ENCODE results near the gene HACD3.
"Not testable (repeated sequence)": the region's sequence is repeated elsewhere in the genome, so short reads cannot be mapped to it uniquely, and the experiment has no call there.

HACD3 gene

GRCh38 chr15:65550681-65551098, 20.4 kb downstream of the HACD3 start:
- peak overlapping the region; percentile 13 for H3K27ac ChIP-seq (ENCODE audit: low read depth, low read length)

GRCh38 chr15:65551183-65551582, 20.9 kb downstream of the HACD3 start:
- Histone ChIP-seq H3K9ac (ENCODE audit: low read depth, low read length) (no peak overlapping the region), H3K27ac (ENCODE audit: low read depth, low read length) (no peak overlapping the region), H3K4me1 (ENCODE audit: control insufficient read depth, insufficient read depth, low read length) (peaks cover 7% of the 10 kb centered on the region), H3K27me3 (ENCODE audit: control insufficient read depth, insufficient read depth, low read length) (no peaks in the 10 kb centered on the region), H3K36me3 (ENCODE audit: control insufficient read depth, insufficient read depth, low read length) (peaks cover 28% of the 10 kb centered on the region), H3K4me3 (ENCODE audit: low read depth, low read length) (no peak overlapping the region), H3K9me3 (ENCODE audit: control insufficient read depth, insufficient read depth, low read length) (no peaks in the 10 kb centered on the region)

More at GRCh38 chr15:65550681-65551098, 20.4 kb downstream of the HACD3 start:
- H3K4me1 ChIP-seq (ENCODE audit: control insufficient read depth, insufficient read depth, low read length), result peaks cover 7% of the 10 kb centered on the region
- no peak overlapping the region for H3K9ac ChIP-seq (ENCODE audit: low read depth, low read length)
- no peaks in the 10 kb centered on the region for H3K9me3 ChIP-seq (ENCODE audit: control insufficient read depth, insufficient read depth, low read length)
- no peak overlapping the region for H3K4me3 ChIP-seq (ENCODE audit: low read depth, low read length)
- H3K36me3 ChIP-seq (ENCODE audit: control insufficient read depth, insufficient read depth, low read length), result peaks cover 23% of the 10 kb centered on the region
- no peaks in the 10 kb centered on the region for H3K27me3 ChIP-seq (ENCODE audit: control insufficient read depth, insufficient read depth, low read length)

- not testable (repeated sequence) for H3K9ac ChIP-seq (ENCODE audit: low read depth, low read length); H3K9me3 ChIP-seq (ENCODE audit: control insufficient read depth, insufficient read depth, low read length); H3K27me3 ChIP-seq (ENCODE audit: control insufficient read depth, insufficient read depth, low read length); H3K4me1 ChIP-seq (ENCODE audit: control insufficient read depth, insufficient read depth, low read length); H3K27ac ChIP-seq (ENCODE audit: low read depth, low read length); H3K4me3 ChIP-seq (ENCODE audit: low read depth, low read length)
- H3K36me3 ChIP-seq (ENCODE audit: control insufficient read depth, insufficient read depth, low read length), result peaks cover 44% of the 10 kb centered on the region
Observed at GRCh38 chr15:65552851-65553250, 22.6 kb downstream of the HACD3 start.

- no peak overlapping the region for H3K4me3 ChIP-seq (ENCODE audit: low read depth, low read length)
- H3K9me3 ChIP-seq (ENCODE audit: control insufficient read depth, insufficient read depth, low read length), result no peaks in the 10 kb centered on the region
- H3K36me3 ChIP-seq (ENCODE audit: control insufficient read depth, insufficient read depth, low read length), result peaks cover 53% of the 10 kb centered on the region
Observed at GRCh38 chr15:65553691-65554090, 23.4 kb downstream of the HACD3 start.

GRCh38 chr15:65556622-65557021, 26.4 kb downstream of the HACD3 start:
- peaks cover 80% of the 10 kb centered on the region for H3K36me3 ChIP-seq (ENCODE audit: control insufficient read depth, insufficient read depth, low read length)
- H3K27ac ChIP-seq (ENCODE audit: low read depth, low read length), result no peak overlapping the region
- H3K27me3 ChIP-seq (ENCODE audit: control insufficient read depth, insufficient read depth, low read length), result no peaks in the 10 kb centered on the region
- no peak overlapping the region for H3K4me3 ChIP-seq (ENCODE audit: low read depth, low read length)
- H3K9ac ChIP-seq (ENCODE audit: low read depth, low read length), result no peak overlapping the region
- H3K4me1 ChIP-seq (ENCODE audit: control insufficient read depth, insufficient read depth, low read length), result no peaks in the 10 kb centered on the region
- H3K9me3 ChIP-seq (ENCODE audit: control insufficient read depth, insufficient read depth, low read length), result no peaks in the 10 kb centered on the region

More at GRCh38 chr15:65553691-65554090, 23.4 kb downstream of the HACD3 start:
- Histone ChIP-seq H3K27ac (ENCODE audit: low read depth, low read length) (no peak overlapping the region), H3K27me3 (ENCODE audit: control insufficient read depth, insufficient read depth, low read length) (no peaks in the 10 kb centered on the region), H3K9ac (ENCODE audit: low read depth, low read length) (no peak overlapping the region), H3K4me1 (ENCODE audit: control insufficient read depth, insufficient read depth, low read length) (peaks cover 7% of the 10 kb centered on the region)

GRCh38 chr15:65558336-65558735, 28.1 kb downstream of the HACD3 start:
- no peak overlapping the region for H3K4me3 ChIP-seq (ENCODE audit: low read depth, low read length)
- no peak overlapping the region for H3K9ac ChIP-seq (ENCODE audit: low read depth, low read length)
- H3K4me1 ChIP-seq (ENCODE audit: control insufficient read depth, insufficient read depth, low read length), result no peaks in the 10 kb centered on the region
- H3K27me3 ChIP-seq (ENCODE audit: control insufficient read depth, insufficient read depth, low read length), result no peaks in the 10 kb centered on the region
- no peak overlapping the region for H3K27ac ChIP-seq (ENCODE audit: low read depth, low read length)
- H3K9me3 ChIP-seq (ENCODE audit: control insufficient read depth, insufficient read depth, low read length), result no peaks in the 10 kb centered on the region
- H3K36me3 ChIP-seq (ENCODE audit: control insufficient read depth, insufficient read depth, low read length), result peaks cover 95% of the 10 kb centered on the region

GRCh38 chr15:65558997-65559760, 28.9 kb downstream of the HACD3 start:
- H3K27ac ChIP-seq (ENCODE audit: low read depth, low read length), result no peak overlapping the region
- peaks cover 94% of the 10 kb centered on the region for H3K36me3 ChIP-seq (ENCODE audit: control insufficient read depth, insufficient read depth, low read length)
- no peak overlapping the region for H3K9ac ChIP-seq (ENCODE audit: low read depth, low read length)
- H3K4me3 ChIP-seq (ENCODE audit: low read depth, low read length), result no peak overlapping the region
- H3K9me3 ChIP-seq (ENCODE audit: control insufficient read depth, insufficient read depth, low read length), result no peaks in the 10 kb centered on the region
- no peaks in the 10 kb centered on the region for H3K27me3 ChIP-seq (ENCODE audit: control insufficient read depth, insufficient read depth, low read length)
- no peaks in the 10 kb centered on the region for H3K4me1 ChIP-seq (ENCODE audit: control insufficient read depth, insufficient read depth, low read length)

GRCh38 chr15:65559941-65560340, 29.7 kb downstream of the HACD3 start:
- H3K36me3 ChIP-seq (ENCODE audit: control insufficient read depth, insufficient read depth, low read length), result peaks cover 96% of the 10 kb centered on the region
- H3K4me1 ChIP-seq (ENCODE audit: control insufficient read depth, insufficient read depth, low read length), result no peaks in the 10 kb centered on the region
- no peak overlapping the region for H3K4me3 ChIP-seq (ENCODE audit: low read depth, low read length)
- H3K27ac ChIP-seq (ENCODE audit: low read depth, low read length), result no peak overlapping the region
- no peaks in the 10 kb centered on the region for H3K27me3 ChIP-seq (ENCODE audit: control insufficient read depth, insufficient read depth, low read length)
- H3K9ac ChIP-seq (ENCODE audit: low read depth, low read length), result no peak overlapping the region
- H3K9me3 ChIP-seq (ENCODE audit: control insufficient read depth, insufficient read depth, low read length), result no peaks in the 10 kb centered on the region

- no peak overlapping the region for H3K27ac ChIP-seq (ENCODE audit: low read depth, low read length)
- H3K9me3 ChIP-seq (ENCODE audit: control insufficient read depth, insufficient read depth, low read length), result no peaks in the 10 kb centered on the region
- H3K9ac ChIP-seq (ENCODE audit: low read depth, low read length), result no peak overlapping the region
- H3K27me3 ChIP-seq (ENCODE audit: control insufficient read depth, insufficient read depth, low read length), result no peaks in the 10 kb centered on the region
- H3K4me1 ChIP-seq (ENCODE audit: control insufficient read depth, insufficient read depth, low read length), result no peaks in the 10 kb centered on the region
- peaks cover 96% of the 10 kb centered on the region for H3K36me3 ChIP-seq (ENCODE audit: control insufficient read depth, insufficient read depth, low read length)
- no peak overlapping the region for H3K4me3 ChIP-seq (ENCODE audit: low read depth, low read length)
Observed at GRCh38 chr15:65561934-65562333, 31.7 kb downstream of the HACD3 start.

- Histone ChIP-seq H3K9me3 (ENCODE audit: control insufficient read depth, insufficient read depth, low read length) (no peaks in the 10 kb centered on the region), H3K27ac (ENCODE audit: low read depth, low read length) (no peak overlapping the region), H3K4me3 (ENCODE audit: low read depth, low read length) (no peak overlapping the region), H3K9ac (ENCODE audit: low read depth, low read length) (no peak overlapping the region), H3K36me3 (ENCODE audit: control insufficient read depth, insufficient read depth, low read length) (peaks cover 94% of the 10 kb centered on the region), H3K4me1 (ENCODE audit: control insufficient read depth, insufficient read depth, low read length) (no peaks in the 10 kb centered on the region), H3K27me3 (ENCODE audit: control insufficient read depth, insufficient read depth, low read length) (no peaks in the 10 kb centered on the region)
Observed at GRCh38 chr15:65569728-65570127, 39.5 kb downstream of the HACD3 start.

- no peak overlapping the region for H3K9ac ChIP-seq (ENCODE audit: low read depth, low read length)
Observed at GRCh38 chr15:65571971-65572370, 41.7 kb downstream of the HACD3 start.

More at GRCh38 chr15:65571971-65572370, 41.7 kb downstream of the HACD3 start:
- Histone ChIP-seq H3K4me3 (ENCODE audit: low read depth, low read length) (no peak overlapping the region), H3K36me3 (ENCODE audit: control insufficient read depth, insufficient read depth, low read length) (peaks cover 82% of the 10 kb centered on the region), H3K4me1 (ENCODE audit: control insufficient read depth, insufficient read depth, low read length) (no peaks in the 10 kb centered on the region), H3K9me3 (ENCODE audit: control insufficient read depth, insufficient read depth, low read length) (no peaks in the 10 kb centered on the region), H3K27ac (ENCODE audit: low read depth, low read length) (no peak overlapping the region), H3K27me3 (ENCODE audit: control insufficient read depth, insufficient read depth, low read length) (no peaks in the 10 kb centered on the region)

All from HUES48 (cell line).